ENCODE data around the gene SPATA2. TPM values are rescaled to one million over a fixed set of nuclear protein-coding genes. Genes with fewer than 3 reads are reported as not detected.

The SPATA2 gene
- total and polyA plus RNA-seq, 2 of the 13 experiments (the other 11 are each of a cell fraction or from before 2014, with no cell fraction given): 3.2 to 8.7 TPM

DNA sequence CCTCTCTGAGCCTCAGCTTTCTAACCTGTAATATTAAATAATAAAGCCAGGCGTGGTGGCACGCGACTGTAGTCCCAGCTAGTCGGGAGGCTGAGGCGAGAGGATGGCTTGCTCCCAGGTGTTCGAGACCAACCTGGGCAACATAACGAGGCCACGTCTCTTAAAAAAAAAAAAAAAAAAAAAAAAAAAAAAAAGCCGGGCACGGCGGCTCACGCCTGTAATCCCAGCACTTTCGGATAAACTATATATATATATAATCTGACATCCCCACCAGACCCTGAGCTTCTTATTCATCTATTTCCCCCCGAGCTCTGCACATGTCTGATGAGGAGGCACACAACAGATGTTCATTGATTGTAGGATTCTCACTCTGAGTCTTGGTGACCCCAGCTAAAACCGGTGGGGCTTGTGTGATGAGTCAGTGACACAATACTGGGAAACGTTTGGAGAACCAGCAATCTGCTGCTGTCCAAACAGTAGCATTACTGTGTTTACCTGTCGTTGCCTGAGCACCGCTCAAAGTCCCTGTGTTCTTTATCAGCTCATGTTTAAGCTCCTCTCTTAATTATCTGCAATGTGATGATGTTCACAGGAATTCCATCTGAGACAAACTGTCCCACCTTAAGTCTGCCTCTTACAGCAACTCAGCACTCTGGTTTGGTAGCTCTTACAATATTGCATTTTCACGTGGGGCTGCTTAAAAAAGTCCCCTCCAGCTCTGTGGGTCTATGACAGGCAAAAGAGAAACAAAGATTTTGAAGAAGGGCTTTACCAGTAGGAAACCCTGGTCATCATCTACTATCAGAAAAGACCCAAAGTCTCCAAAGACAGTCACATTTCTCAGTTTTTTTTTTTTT is 1.0 kb upstream of the SPATA2 start (continued):
- TF ChIP-seq, protein P1, sequence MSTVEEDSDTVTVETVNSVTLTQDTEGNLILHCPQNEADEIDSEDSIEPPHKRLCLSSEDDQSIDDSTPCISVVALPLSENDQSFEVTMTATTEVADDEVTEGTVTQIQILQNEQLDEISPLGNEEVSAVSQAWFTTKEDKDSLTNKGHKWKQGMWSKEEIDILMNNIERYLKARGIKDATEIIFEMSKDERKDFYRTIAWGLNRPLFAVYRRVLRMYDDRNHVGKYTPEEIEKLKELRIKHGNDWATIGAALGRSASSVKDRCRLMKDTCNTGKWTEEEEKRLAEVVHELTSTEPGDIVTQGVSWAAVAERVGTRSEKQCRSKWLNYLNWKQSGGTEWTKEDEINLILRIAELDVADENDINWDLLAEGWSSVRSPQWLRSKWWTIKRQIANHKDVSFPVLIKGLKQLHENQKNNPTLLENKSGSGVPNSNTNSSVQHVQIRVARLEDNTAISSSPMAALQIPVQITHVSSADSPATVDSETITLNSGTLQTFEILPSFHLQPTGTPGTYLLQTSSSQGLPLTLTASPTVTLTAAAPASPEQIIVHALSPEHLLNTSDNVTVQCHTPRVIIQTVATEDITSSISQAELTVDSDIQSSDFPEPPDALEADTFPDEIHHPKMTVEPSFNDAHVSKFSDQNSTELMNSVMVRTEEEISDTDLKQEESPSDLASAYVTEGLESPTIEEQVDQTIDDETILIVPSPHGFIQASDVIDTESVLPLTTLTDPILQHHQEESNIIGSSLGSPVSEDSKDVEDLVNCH (CRISPR knock-in tag; IDR thresholded peaks at IDR 0.05): no peak
- TF ChIP-seq ZNF678 (CRISPR knock-in tag; IDR thresholded peaks at IDR 0.05) (no peak), HNF4A (CRISPR knock-in tag; IDR thresholded peaks at IDR 0.05) (peak; percentile 99), ETV6 (CRISPR knock-in tag; conservative IDR thresholded peaks at IDR 0.05) (0 out of 2 replicates have a peak, but pooled peaks have one; percentile 37), ISX (CRISPR knock-in tag; conservative IDR thresholded peaks at IDR 0.05) (no peak; the same call in 1 of the 2 replicates), ZNF180 (CRISPR knock-in tag; IDR thresholded peaks at IDR 0.05; ENCODE audit: borderline replicate concordance, low read depth) (no peak)
- TF ChIP-seq, protein P2, sequence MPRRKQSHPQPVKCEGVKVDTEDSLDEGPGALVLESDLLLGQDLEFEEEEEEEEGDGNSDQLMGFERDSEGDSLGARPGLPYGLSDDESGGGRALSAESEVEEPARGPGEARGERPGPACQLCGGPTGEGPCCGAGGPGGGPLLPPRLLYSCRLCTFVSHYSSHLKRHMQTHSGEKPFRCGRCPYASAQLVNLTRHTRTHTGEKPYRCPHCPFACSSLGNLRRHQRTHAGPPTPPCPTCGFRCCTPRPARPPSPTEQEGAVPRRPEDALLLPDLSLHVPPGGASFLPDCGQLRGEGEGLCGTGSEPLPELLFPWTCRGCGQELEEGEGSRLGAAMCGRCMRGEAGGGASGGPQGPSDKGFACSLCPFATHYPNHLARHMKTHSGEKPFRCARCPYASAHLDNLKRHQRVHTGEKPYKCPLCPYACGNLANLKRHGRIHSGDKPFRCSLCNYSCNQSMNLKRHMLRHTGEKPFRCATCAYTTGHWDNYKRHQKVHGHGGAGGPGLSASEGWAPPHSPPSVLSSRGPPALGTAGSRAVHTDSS (CRISPR knock-in tag; conservative IDR thresholded peaks at IDR 0.05): no peak
- TF ChIP-seq, protein P3, sequence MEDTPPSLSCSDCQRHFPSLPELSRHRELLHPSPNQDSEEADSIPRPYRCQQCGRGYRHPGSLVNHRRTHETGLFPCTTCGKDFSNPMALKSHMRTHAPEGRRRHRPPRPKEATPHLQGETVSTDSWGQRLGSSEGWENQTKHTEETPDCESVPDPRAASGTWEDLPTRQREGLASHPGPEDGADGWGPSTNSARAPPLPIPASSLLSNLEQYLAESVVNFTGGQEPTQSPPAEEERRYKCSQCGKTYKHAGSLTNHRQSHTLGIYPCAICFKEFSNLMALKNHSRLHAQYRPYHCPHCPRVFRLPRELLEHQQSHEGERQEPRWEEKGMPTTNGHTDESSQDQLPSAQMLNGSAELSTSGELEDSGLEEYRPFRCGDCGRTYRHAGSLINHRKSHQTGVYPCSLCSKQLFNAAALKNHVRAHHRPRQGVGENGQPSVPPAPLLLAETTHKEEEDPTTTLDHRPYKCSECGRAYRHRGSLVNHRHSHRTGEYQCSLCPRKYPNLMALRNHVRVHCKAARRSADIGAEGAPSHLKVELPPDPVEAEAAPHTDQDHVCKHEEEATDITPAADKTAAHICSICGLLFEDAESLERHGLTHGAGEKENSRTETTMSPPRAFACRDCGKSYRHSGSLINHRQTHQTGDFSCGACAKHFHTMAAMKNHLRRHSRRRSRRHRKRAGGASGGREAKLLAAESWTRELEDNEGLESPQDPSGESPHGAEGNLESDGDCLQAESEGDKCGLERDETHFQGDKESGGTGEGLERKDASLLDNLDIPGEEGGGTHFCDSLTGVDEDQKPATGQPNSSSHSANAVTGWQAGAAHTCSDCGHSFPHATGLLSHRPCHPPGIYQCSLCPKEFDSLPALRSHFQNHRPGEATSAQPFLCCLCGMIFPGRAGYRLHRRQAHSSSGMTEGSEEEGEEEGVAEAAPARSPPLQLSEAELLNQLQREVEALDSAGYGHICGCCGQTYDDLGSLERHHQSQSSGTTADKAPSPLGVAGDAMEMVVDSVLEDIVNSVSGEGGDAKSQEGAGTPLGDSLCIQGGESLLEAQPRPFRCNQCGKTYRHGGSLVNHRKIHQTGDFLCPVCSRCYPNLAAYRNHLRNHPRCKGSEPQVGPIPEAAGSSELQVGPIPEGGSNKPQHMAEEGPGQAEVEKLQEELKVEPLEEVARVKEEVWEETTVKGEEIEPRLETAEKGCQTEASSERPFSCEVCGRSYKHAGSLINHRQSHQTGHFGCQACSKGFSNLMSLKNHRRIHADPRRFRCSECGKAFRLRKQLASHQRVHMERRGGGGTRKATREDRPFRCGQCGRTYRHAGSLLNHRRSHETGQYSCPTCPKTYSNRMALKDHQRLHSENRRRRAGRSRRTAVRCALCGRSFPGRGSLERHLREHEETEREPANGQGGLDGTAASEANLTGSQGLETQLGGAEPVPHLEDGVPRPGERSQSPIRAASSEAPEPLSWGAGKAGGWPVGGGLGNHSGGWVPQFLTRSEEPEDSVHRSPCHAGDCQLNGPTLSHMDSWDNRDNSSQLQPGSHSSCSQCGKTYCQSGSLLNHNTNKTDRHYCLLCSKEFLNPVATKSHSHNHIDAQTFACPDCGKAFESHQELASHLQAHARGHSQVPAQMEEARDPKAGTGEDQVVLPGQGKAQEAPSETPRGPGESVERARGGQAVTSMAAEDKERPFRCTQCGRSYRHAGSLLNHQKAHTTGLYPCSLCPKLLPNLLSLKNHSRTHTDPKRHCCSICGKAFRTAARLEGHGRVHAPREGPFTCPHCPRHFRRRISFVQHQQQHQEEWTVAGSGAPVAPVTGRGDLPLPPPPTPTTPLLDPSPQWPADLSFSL (CRISPR knock-in tag; IDR thresholded peaks at IDR 0.05): peak; percentile 70; the same call in 1 of the 2 replicates

All from HepG2 (cell line).